Measurements from ENCODE around the gene LRTM2. TPM values are rescaled to one million over a fixed set of nuclear protein-coding genes. Genes with fewer than 3 reads are reported as not detected.

The LRTM2 gene
- total RNA-seq, 1 donor from 2014 or later = 0.47 TPM

- peak in 1 of 2 experiments; percentile 6 for DNase-seq (ENCODE audit: low spot score in 2 of 2, unreplicated experiment in 2 of 2)
- H3K27me3 Mint-ChIP-seq (ENCODE audit: low read depth) = peaks cover 49% of the 10 kb centered on the region
- no peak overlapping the region for H3K27ac Mint-ChIP-seq
These were observed 25.1 kb downstream of the LRTM2 start for GRCh38 chr12:1845427-1845826.

GRCh38 chr12:1845886-1846285, 25.5 kb downstream of the LRTM2 start:
- H3K4me1 Mint-ChIP-seq = peaks cover 2% of the 10 kb centered on the region
- no peaks in the 10 kb centered on the region for H3K36me3 Mint-ChIP-seq
- TF ChIP-seq CTCF (IDR thresholded peaks at IDR 0.05; ENCODE audit: unreplicated experiment) = no peak
- H3K27me3 Mint-ChIP-seq (ENCODE audit: low read depth) = peaks cover 49% of the 10 kb centered on the region
- H3K4me3 Mint-ChIP-seq = no peak overlapping the region
- no peak overlapping the region for H3K27ac Mint-ChIP-seq
- H3K9me3 Mint-ChIP-seq = no peaks in the 10 kb centered on the region
- no peak for DNase-seq (ENCODE audit: low spot score in 2 of 2, unreplicated experiment in 2 of 2)

More at GRCh38 chr12:1845427-1845826, 25.1 kb downstream of the LRTM2 start:
- Mint-ChIP-seq H3K36me3 (no peaks in the 10 kb centered on the region), H3K4me3 (no peak overlapping the region), H3K4me1 (peaks cover 2% of the 10 kb centered on the region), H3K9me3 (no peaks in the 10 kb centered on the region)
- no peak for TF ChIP-seq CTCF (IDR thresholded peaks at IDR 0.05; ENCODE audit: unreplicated experiment)

- Mint-ChIP-seq H3K27ac (no peak overlapping the region), H3K27me3 (ENCODE audit: low read depth) (peaks cover 47% of the 10 kb centered on the region), H3K4me3 (no peak overlapping the region), H3K9me3 (no peaks in the 10 kb centered on the region), H3K36me3 (no peaks in the 10 kb centered on the region), H3K4me1 (peaks cover 6% of the 10 kb centered on the region)
- TF ChIP-seq CTCF (IDR thresholded peaks at IDR 0.05; ENCODE audit: unreplicated experiment) = no peak
- peak in 1 of 2 experiments; percentile 20 for DNase-seq (ENCODE audit: low spot score in 2 of 2, unreplicated experiment in 2 of 2)
These were observed 26.3 kb downstream of the LRTM2 start for GRCh38 chr12:1846421-1847405.

GRCh38 chr12:1847411-1847810, 27.0 kb downstream of the LRTM2 start:
- Mint-ChIP-seq H3K27me3 (ENCODE audit: low read depth) (peaks cover 43% of the 10 kb centered on the region), H3K36me3 (no peaks in the 10 kb centered on the region), H3K4me1 (peaks cover 6% of the 10 kb centered on the region), H3K4me3 (no peak overlapping the region), H3K9me3 (no peaks in the 10 kb centered on the region), H3K27ac (no peak overlapping the region)
- TF ChIP-seq CTCF (IDR thresholded peaks at IDR 0.05; ENCODE audit: unreplicated experiment) = no peak
- DNase-seq (ENCODE audit: low spot score in 2 of 2, unreplicated experiment in 2 of 2) = no peak

GRCh38 chr12:1848146-1848545, 27.8 kb downstream of the LRTM2 start:
- Mint-ChIP-seq H3K36me3 (no peaks in the 10 kb centered on the region), H3K4me3 (no peak overlapping the region), H3K9me3 (no peaks in the 10 kb centered on the region), H3K27ac (no peak overlapping the region), H3K27me3 (ENCODE audit: low read depth) (peaks cover 39% of the 10 kb centered on the region), H3K4me1 (peaks cover 6% of the 10 kb centered on the region)
- no peak for DNase-seq (ENCODE audit: low spot score in 2 of 2, unreplicated experiment in 2 of 2)
- TF ChIP-seq CTCF (IDR thresholded peaks at IDR 0.05; ENCODE audit: unreplicated experiment) = no peak
